ENCODE measurements around the gene DCAF7. TPM values are rescaled to one million over a fixed set of nuclear protein-coding genes. Genes with fewer than 3 reads are reported as not detected.

Gene DCAF7
- total RNA-seq, 2 donors from 2014 or later: 96.0 to 114 TPM

- H3K36me3 Mint-ChIP-seq (ENCODE audit: low read depth): peaks cover 3% of the 10 kb centered on the region
- H3K4me1 ChIP-seq (ENCODE audit: control insufficient read depth, insufficient read depth, low read length): peaks cover 10% of the 10 kb centered on the region
- H3K4me3 ChIP-seq (ENCODE audit: low read length): no peak overlapping the region
- WGBS, 2 experiments (ENCODE audit: insufficient coverage in 1 of 2, insufficient read length in 1 of 2): 89 to 93% methylated on average over 2 to 4 of the region's 4 CpGs
- H3K9ac ChIP-seq (ENCODE audit: extremely low read depth, low read length, poor library complexity, severe bottlenecking): no peak overlapping the region
- no peak overlapping the region for H3K4me3 Mint-ChIP-seq
- no peak overlapping the region for H3K27ac Mint-ChIP-seq
- H3K27me3 Mint-ChIP-seq (ENCODE audit: insufficient read depth): peaks cover 9% of the 10 kb centered on the region
- H3K9me3 ChIP-seq (ENCODE audit: control insufficient read depth, low read length): no peaks in the 10 kb centered on the region
- peaks cover 31% of the 10 kb centered on the region for H3K27me3 ChIP-seq (ENCODE audit: control insufficient read depth, insufficient read depth, low read length, poor library complexity, severe bottlenecking)
- no peak overlapping the region for H3K27ac ChIP-seq (ENCODE audit: low read depth, low read length)
- peak; percentile 40 for DNase-seq
- TF ChIP-seq, protein P1, sequence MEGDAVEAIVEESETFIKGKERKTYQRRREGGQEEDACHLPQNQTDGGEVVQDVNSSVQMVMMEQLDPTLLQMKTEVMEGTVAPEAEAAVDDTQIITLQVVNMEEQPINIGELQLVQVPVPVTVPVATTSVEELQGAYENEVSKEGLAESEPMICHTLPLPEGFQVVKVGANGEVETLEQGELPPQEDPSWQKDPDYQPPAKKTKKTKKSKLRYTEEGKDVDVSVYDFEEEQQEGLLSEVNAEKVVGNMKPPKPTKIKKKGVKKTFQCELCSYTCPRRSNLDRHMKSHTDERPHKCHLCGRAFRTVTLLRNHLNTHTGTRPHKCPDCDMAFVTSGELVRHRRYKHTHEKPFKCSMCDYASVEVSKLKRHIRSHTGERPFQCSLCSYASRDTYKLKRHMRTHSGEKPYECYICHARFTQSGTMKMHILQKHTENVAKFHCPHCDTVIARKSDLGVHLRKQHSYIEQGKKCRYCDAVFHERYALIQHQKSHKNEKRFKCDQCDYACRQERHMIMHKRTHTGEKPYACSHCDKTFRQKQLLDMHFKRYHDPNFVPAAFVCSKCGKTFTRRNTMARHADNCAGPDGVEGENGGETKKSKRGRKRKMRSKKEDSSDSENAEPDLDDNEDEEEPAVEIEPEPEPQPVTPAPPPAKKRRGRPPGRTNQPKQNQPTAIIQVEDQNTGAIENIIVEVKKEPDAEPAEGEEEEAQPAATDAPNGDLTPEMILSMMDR (conservative IDR thresholded peaks at IDR 0.05): no peak
- H3K9me3 Mint-ChIP-seq: no peaks in the 10 kb centered on the region
- H3K36me3 ChIP-seq (ENCODE audit: control insufficient read depth, insufficient read depth, low read length): peaks cover 14% of the 10 kb centered on the region
- peaks cover 14% of the 10 kb centered on the region for H3K4me1 Mint-ChIP-seq
Measured at GRCh38 chr17:63641692-63642448, 91.6 kb downstream of the DCAF7 start.

Other genes starting within 250 kb of the DCAF7 start
- gene CYB561, start 104.2 kb upstream of the DCAF7 start, total RNA-seq: 10 to 100 TPM; 24.4 to 27.5 TPM
- 10 to 100 TPM in 1 of 2 donors, 1 to 10 TPM in 1; 4.6 to 12.5 TPM for gene ACE, start 73.4 kb upstream of the DCAF7 start, total RNA-seq
- under 1 TPM; 0.79 to 0.95 TPM for gene KCNH6, start 27.1 kb upstream of the DCAF7 start, total RNA-seq
- 10 to 100 TPM; 19.6 to 20.3 TPM for gene TACO1, start 50.4 kb downstream of the DCAF7 start, total RNA-seq
- 10 to 100 TPM; 19.9 to 23.3 TPM for gene MAP3K3, start 71.9 kb downstream of the DCAF7 start, total RNA-seq
- 100 to 1,000 TPM in 1 of 2 donors, 10 to 100 TPM in 1; 97.5 to 111 TPM for gene LIMD2, start 149.6 kb downstream of the DCAF7 start, total RNA-seq
- 10 to 100 TPM; 49.7 to 73.1 TPM for gene STRADA, start 191.3 kb downstream of the DCAF7 start, total RNA-seq
- gene CCDC47, start 223.1 kb downstream of the DCAF7 start, total RNA-seq: 10 to 100 TPM; 57.3 to 65.7 TPM
- 100 to 1,000 TPM; 154 to 171 TPM for gene DDX42, start 223.7 kb downstream of the DCAF7 start, total RNA-seq